GM23338 (cell line): ENCODE results near the gene ISL2.

Experiments
- EZH2 ChIP-seq: fragments of 200-600 bp; sonication (generic); IDR thresholded peaks from one replicate; pipeline ENCODE4 v1.8.0; 2017; ENCODE audit warnings: antibody characterized with exemption, mild to moderate bottlenecking, low read depth; ENCODE audit not compliant: unreplicated experiment
- TF ChIP-seq, protein P1 (sequence below), 2 experiments: fragments of 200-600 bp in 1 of 2; sonication (generic) in 1 of 2; conservative IDR thresholded peaks; 2 replicates each; pipeline versions ENCODE4 v1.5.1 to v1.6.1; 2016 to 2017; ENCODE audit warnings: antibody characterized with exemption in 2 of 2, low read depth in 2 of 2, mild to moderate bottlenecking in 2 of 2, moderate library complexity in 1 of 2
- TF ChIP-seq, protein P2 (sequence below): IDR thresholded peaks from 2 replicates; pipeline ENCODE4 v1.6.1; 2016; ENCODE audit warnings: antibody characterized with exemption
- TF ChIP-seq, protein P3 (sequence below): IDR thresholded peaks from one replicate; pipeline ENCODE4 v1.6.1; 2018; ENCODE audit warnings: antibody characterized with exemption; ENCODE audit not compliant: unreplicated experiment

DNA sequence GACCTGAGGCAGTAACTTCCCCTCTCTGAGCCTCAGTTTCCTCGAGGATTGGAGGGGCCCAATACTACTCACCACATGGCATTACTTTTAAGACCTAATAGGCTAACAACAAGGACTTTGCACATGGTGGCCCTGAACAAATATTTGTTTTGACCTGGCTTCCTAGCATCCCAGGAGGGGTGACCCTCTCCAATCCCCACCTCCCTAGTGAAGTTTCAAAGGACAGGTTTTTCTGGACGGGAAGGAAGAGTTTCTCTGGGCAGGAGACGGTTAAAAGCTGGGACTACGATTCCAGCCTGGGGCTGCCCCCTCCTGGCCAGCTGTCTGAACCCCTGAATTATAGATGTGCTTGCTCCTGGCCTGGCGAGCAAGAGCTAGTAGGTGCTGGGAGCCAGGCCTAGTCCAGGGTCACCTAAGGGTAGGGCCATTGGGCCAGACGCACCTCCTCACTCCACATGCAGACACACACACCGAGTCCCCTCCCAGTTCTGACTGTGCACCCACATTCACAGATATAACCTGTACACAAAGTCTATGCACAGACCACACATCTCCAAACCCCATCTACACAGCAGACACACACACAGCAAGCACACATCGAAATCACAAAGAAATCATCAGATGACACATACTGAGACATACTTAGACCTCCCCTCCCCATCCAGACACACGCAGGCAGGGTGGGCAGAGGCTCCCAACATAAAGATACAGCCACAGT, 2.7 kb upstream of the ISL2 start:
- TF ChIP-seq, protein P1, sequence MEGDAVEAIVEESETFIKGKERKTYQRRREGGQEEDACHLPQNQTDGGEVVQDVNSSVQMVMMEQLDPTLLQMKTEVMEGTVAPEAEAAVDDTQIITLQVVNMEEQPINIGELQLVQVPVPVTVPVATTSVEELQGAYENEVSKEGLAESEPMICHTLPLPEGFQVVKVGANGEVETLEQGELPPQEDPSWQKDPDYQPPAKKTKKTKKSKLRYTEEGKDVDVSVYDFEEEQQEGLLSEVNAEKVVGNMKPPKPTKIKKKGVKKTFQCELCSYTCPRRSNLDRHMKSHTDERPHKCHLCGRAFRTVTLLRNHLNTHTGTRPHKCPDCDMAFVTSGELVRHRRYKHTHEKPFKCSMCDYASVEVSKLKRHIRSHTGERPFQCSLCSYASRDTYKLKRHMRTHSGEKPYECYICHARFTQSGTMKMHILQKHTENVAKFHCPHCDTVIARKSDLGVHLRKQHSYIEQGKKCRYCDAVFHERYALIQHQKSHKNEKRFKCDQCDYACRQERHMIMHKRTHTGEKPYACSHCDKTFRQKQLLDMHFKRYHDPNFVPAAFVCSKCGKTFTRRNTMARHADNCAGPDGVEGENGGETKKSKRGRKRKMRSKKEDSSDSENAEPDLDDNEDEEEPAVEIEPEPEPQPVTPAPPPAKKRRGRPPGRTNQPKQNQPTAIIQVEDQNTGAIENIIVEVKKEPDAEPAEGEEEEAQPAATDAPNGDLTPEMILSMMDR (conservative IDR thresholded peaks at IDR 0.05; ENCODE audit: low read depth in 2 of 2): peak; percentile 58 to 78
- TF ChIP-seq, protein P2, sequence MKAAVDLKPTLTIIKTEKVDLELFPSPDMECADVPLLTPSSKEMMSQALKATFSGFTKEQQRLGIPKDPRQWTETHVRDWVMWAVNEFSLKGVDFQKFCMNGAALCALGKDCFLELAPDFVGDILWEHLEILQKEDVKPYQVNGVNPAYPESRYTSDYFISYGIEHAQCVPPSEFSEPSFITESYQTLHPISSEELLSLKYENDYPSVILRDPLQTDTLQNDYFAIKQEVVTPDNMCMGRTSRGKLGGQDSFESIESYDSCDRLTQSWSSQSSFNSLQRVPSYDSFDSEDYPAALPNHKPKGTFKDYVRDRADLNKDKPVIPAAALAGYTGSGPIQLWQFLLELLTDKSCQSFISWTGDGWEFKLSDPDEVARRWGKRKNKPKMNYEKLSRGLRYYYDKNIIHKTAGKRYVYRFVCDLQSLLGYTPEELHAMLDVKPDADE: no peak
- TF ChIP-seq, protein P3, sequence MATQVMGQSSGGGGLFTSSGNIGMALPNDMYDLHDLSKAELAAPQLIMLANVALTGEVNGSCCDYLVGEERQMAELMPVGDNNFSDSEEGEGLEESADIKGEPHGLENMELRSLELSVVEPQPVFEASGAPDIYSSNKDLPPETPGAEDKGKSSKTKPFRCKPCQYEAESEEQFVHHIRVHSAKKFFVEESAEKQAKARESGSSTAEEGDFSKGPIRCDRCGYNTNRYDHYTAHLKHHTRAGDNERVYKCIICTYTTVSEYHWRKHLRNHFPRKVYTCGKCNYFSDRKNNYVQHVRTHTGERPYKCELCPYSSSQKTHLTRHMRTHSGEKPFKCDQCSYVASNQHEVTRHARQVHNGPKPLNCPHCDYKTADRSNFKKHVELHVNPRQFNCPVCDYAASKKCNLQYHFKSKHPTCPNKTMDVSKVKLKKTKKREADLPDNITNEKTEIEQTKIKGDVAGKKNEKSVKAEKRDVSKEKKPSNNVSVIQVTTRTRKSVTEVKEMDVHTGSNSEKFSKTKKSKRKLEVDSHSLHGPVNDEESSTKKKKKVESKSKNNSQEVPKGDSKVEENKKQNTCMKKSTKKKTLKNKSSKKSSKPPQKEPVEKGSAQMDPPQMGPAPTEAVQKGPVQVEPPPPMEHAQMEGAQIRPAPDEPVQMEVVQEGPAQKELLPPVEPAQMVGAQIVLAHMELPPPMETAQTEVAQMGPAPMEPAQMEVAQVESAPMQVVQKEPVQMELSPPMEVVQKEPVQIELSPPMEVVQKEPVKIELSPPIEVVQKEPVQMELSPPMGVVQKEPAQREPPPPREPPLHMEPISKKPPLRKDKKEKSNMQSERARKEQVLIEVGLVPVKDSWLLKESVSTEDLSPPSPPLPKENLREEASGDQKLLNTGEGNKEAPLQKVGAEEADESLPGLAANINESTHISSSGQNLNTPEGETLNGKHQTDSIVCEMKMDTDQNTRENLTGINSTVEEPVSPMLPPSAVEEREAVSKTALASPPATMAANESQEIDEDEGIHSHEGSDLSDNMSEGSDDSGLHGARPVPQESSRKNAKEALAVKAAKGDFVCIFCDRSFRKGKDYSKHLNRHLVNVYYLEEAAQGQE: no peak
- TF ChIP-seq EZH2: no peak
